CD4-positive, alpha-beta memory T cell (primary cell): Measurements from ENCODE around the gene GABPB2. TPM values are rescaled to one million over a fixed set of nuclear protein-coding genes. Genes with fewer than 3 reads are reported as not detected.

Experiments
- CTCF ChIA-PET: fragments of 350-600 bp; sonication (Branson Sonifier 250); formaldehyde crosslinking; loops from one replicate; lab custom pipeline; 2021; ENCODE audit warnings: inconsistent platforms; ENCODE audit not compliant: partially characterized antibody; lab: Charles Lee
- POLR2A ChIA-PET: fragments of 350-600 bp; sonication (Branson Sonifier 250); formaldehyde crosslinking; loops from one replicate; lab custom pipeline; 2021; ENCODE audit not compliant: partially characterized antibody; lab: Charles Lee
- DNase-seq, 5 donors: peaks; one replicate each; pipeline versions ENCODE4 v3.0.0 to v3.0.0-alpha.2; 2020 to 2022; ENCODE audit warnings: mixed read lengths in 1 of 5
- H3K27ac ChIP-seq: one replicate; pipeline ENCODE4 v1.7.0; 2013; ENCODE audit warnings: low read depth, low read length
- H3K27me3 ChIP-seq: 2 replicates; pipeline ENCODE4 v1.7.0; 2013; ENCODE audit warnings: mild to moderate bottlenecking, low read length, moderate library complexity; ENCODE audit not compliant: insufficient read depth
- H3K36me3 ChIP-seq: 2 replicates; pipeline ENCODE4 v1.7.0; 2013; ENCODE audit warnings: mild to moderate bottlenecking, low read length, moderate library complexity; ENCODE audit not compliant: insufficient read depth
- H3K4me1 ChIP-seq: 2 replicates; pipeline ENCODE4 v1.7.0; 2013; ENCODE audit warnings: mild to moderate bottlenecking, low read length, moderate library complexity; ENCODE audit not compliant: insufficient read depth
- H3K4me3 ChIP-seq, 2 donors: one replicate each; pipeline ENCODE4 v1.7.0; 2013; ENCODE audit warnings: low read length in 2 of 2, mild to moderate bottlenecking in 1 of 2
- H3K9me3 ChIP-seq, 2 donors: one replicate each; pipeline ENCODE4 v1.7.0; 2013; ENCODE audit warnings: low read length in 2 of 2, control low read depth in 1 of 2; ENCODE audit not compliant: control insufficient read depth in 1 of 2
- H3K27ac Mint-ChIP-seq, 7 donors: one replicate each; pipeline ENCODE4 v1.8.0; 2020 to 2021; ENCODE audit warnings: mixed read lengths in 7 of 7, mild to moderate bottlenecking in 6 of 7, inconsistent platforms in 3 of 7, moderate library complexity in 3 of 7
- H3K27me3 Mint-ChIP-seq, 2 donors: one replicate each; pipeline ENCODE4 v1.8.0; 2020 to 2021; ENCODE audit warnings: mixed read lengths in 2 of 2
- H3K36me3 Mint-ChIP-seq, 2 donors: one replicate each; pipeline ENCODE4 v1.8.0; 2020 to 2021; ENCODE audit warnings: mixed read lengths in 2 of 2, inconsistent platforms in 1 of 2, mild to moderate bottlenecking in 1 of 2
- H3K4me1 Mint-ChIP-seq, 4 donors: one replicate each; pipeline ENCODE4 v1.8.0; 2020 to 2021; ENCODE audit warnings: mixed read lengths in 4 of 4, mild to moderate bottlenecking in 1 of 4
- H3K4me3 Mint-ChIP-seq, 8 donors: one replicate each; pipeline ENCODE4 v1.8.0; 2020 to 2021; ENCODE audit warnings: mixed read lengths in 8 of 8, mild to moderate bottlenecking in 7 of 8, moderate library complexity in 6 of 8, inconsistent platforms in 3 of 8
- H3K9me3 Mint-ChIP-seq, 8 donors: one replicate each; pipeline ENCODE4 v1.8.0; 2020 to 2021; ENCODE audit warnings: mixed read lengths in 8 of 8, mild to moderate bottlenecking in 5 of 8, inconsistent platforms in 3 of 8, moderate library complexity in 1 of 8
- intact Hi-C: fragments of 100-400 bp; cut with micrococcal nuclease; formaldehyde crosslinking; loops from one replicate; pipeline ENCODE4 v1.15.1; 2023
- polyA plus RNA-seq, 2 donors: library from polyadenylated mRNA; unstranded; fragments of 300-500 nt; fragmentation: Illumina TruSeq; gene quantifications; one replicate each; pipeline ENCODE4 v1.2.3, GENCODE V29; 2021
- total RNA-seq, 2 experiments: library from RNA; stranded (reverse); gene quantifications; one replicate each; pipeline ENCODE4 v1.2.3, GENCODE V29; 2021

Gene GABPB2
- total and polyA plus RNA-seq, 4 experiments from 2014 or later: 4.9 to 42.8 (median 25.5) TPM

DNA sequence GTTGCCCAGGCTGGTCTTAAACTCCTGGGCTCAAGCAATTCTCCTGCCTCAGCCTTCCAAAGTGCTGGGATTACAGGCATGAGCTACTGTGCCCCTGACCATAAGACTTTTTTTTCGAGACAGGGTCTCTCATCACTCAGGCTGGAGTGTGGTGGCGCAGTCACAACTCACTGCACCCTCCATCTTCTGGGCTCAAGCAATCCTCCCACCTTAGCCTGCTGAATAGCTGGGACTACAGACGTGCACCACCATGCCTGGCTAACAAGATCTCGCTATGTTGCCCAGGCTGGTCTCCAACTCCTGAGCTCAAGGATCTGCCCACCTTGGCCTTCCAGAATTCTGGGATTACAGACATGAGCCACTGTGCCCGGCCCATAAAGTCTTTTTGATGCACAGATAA lies 21.1 kb upstream of the GABPB2 start:
- DNase-seq: no peak
- H3K4me1 Mint-ChIP-seq: peaks cover 30 to 85% (median 58%) of the 10 kb centered on the region in 4 donors
- Histone ChIP-seq H3K4me1 (peaks cover 46% of the 10 kb centered on the region), H3K27me3 (no peaks in the 10 kb centered on the region), H3K9me3 (no peaks in the 10 kb centered on the region), H3K36me3 (peaks cover 30% of the 10 kb centered on the region), H3K27ac (peak overlapping the region; percentile 17), H3K4me3 (no peak overlapping the region)
- peak overlapping the region in 7 of 8 donors; percentile 2 to 90 (median 36) for H3K4me3 Mint-ChIP-seq
- ChIA-PET POLR2A (interaction anchor here (0.5 to 16.6 kb wide), 12 partner anchors 10 to 141 kb away, joined by 3 to 325 read pairs (median 8); partner anchors contain the start of genes BNIPL, CDC42SE1, GABPB2 and MINDY1), CTCF (interaction anchor here (0.8 to 3.3 kb wide), 8 partner anchors 9 to 50 kb away, joined by 3 to 16 read pairs (median 4); partner anchors contain the start of genes CDC42SE1, MINDY1 and MLLT11)
- H3K27ac Mint-ChIP-seq: peak overlapping the region in 6 of 7 donors; percentile 70 to 98 (median 86)
- H3K9me3 Mint-ChIP-seq: no peaks in the 10 kb centered on the region
- no peaks in the 10 kb centered on the region for H3K27me3 Mint-ChIP-seq
- peaks cover 32 to 41% of the 10 kb centered on the region in 2 donors for H3K36me3 Mint-ChIP-seq
- intact Hi-C loops: loop anchor here (2.0 kb wide), 1 partner anchor 41 kb away; the partner anchor contains the start of gene PRUNE1

DNA sequence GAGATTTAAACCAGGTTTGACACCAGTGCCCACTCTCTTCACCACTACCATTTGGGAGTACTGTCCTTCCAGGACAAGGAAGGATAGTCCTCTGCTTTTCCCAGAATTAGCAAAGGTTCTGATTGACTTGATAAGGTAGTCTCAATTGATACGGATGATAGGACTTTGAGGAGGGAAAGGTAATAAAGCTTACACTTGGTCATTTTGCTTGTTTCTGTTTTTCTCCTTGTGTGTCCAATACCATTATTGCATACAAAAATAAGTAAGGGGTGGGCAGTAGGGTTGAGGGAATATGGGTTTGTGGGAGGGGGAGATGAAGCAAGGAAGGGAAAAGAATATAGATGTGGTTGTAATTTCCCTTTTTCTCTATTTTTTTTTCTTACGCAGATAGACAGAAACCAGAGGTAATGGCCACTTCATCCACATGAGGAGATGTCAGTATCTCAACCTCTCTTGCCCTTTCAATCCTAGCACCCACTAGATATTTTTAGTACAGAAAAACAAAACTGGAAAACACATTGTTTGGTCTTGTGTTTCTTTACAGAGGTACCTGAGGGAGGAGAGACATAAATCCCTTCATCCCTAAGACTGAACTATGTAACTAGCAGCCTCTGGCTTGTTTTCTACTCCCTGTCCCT lies 20.4 kb upstream of the GABPB2 start:
- POLR2A ChIA-PET: interaction anchor here (0.9 to 16.6 kb wide), 13 partner anchors 8 to 140 kb away, joined by 3 to 325 read pairs (median 8); partner anchors contain the start of genes BNIPL, CDC42SE1, GABPB2 and MINDY1
- H3K9me3 ChIP-seq: no peaks in the 10 kb centered on the region
- peaks cover 37% of the 10 kb centered on the region for H3K36me3 ChIP-seq
- Mint-ChIP-seq H3K27ac (peak overlapping the region; percentile 23 to 98 (median 83)), H3K27me3 (no peaks in the 10 kb centered on the region), H3K4me1 (peaks cover 33 to 92% (median 63%) of the 10 kb centered on the region in 4 donors), H3K9me3 (no peaks in the 10 kb centered on the region), H3K4me3 (peak overlapping the region in 2 of 8 donors; percentile 27 to 90), H3K36me3 (peaks cover 39 to 48% of the 10 kb centered on the region in 2 donors)
- CTCF ChIA-PET: interaction anchor here (0.8 to 3.3 kb wide), 9 partner anchors 8 to 50 kb away, joined by 3 to 16 read pairs (median 4); partner anchors contain the start of genes CDC42SE1, MINDY1 and MLLT11
- intact Hi-C loops: no loop called here
- H3K27ac ChIP-seq: peak overlapping the region; percentile 17
- H3K27me3 ChIP-seq: no peaks in the 10 kb centered on the region
- no peak overlapping the region for H3K4me3 ChIP-seq
- peaks cover 53% of the 10 kb centered on the region for H3K4me1 ChIP-seq
- DNase-seq: no peak

DNA sequence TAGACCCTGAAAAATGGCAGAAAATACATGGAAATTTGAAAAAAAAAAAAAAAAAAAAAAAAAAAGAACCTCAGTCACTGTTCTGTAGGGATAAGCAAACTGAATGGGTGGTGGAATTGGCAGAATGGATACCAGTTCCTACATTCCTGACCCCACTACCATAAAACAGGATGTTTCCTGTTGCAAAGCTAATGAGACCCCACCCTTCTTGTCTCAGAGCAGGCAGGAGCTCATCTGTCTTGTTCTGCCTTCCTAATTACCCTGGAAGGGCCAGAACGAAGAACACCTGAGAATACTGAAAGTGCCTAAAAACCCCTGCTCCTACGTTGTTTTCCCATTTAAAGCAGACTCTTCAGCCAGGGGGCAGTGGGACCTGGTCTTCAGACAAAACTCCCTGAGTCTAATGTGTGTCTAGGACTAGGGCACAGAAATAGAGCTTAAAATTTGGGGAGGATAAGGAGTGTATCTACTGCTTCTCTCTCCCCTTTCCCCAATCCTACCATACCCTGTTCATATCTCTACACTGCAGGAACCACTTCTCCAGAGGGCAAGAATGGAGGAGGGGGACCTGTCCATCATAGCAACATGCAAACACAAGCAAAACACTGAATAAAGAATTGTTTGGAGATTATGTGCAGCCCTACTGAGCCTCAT lies 19.1 kb upstream of the GABPB2 start:
- Mint-ChIP-seq H3K36me3 (peaks cover 52 to 62% of the 10 kb centered on the region in 2 donors), H3K9me3 (peaks cover 0 to under 1% (median 0%) of the 10 kb centered on the region in 8 donors), H3K4me1 (peaks cover 38 to 96% (median 68%) of the 10 kb centered on the region in 4 donors), H3K4me3 (peak overlapping the region in 3 of 8 donors; percentile 43 to 48 (median 48)), H3K27me3 (no peaks in the 10 kb centered on the region), H3K27ac (peak overlapping the region in 6 of 7 donors; percentile 49 to 98 (median 75))
- Histone ChIP-seq H3K4me1 (peaks cover 64% of the 10 kb centered on the region), H3K36me3 (peaks cover 46% of the 10 kb centered on the region), H3K27me3 (no peaks in the 10 kb centered on the region), H3K9me3 (no peaks in the 10 kb centered on the region), H3K4me3 (no peak overlapping the region), H3K27ac (peak overlapping the region; percentile 25)
- DNase-seq: no peak
- ChIA-PET POLR2A (interaction anchor here (0.5 to 16.6 kb wide), 7 partner anchors 8 to 105 kb away, joined by 3 to 325 read pairs (median 32); partner anchors contain the start of genes CDC42SE1, GABPB2, MLLT11 and TNFAIP8L2), CTCF (interaction anchor here (1.1 to 3.3 kb wide), 4 partner anchors 8 to 49 kb away, joined by 4 to 16 read pairs (median 4); partner anchors contain the start of genes CDC42SE1 and MLLT11)
- intact Hi-C loops: no loop called here

DNA sequence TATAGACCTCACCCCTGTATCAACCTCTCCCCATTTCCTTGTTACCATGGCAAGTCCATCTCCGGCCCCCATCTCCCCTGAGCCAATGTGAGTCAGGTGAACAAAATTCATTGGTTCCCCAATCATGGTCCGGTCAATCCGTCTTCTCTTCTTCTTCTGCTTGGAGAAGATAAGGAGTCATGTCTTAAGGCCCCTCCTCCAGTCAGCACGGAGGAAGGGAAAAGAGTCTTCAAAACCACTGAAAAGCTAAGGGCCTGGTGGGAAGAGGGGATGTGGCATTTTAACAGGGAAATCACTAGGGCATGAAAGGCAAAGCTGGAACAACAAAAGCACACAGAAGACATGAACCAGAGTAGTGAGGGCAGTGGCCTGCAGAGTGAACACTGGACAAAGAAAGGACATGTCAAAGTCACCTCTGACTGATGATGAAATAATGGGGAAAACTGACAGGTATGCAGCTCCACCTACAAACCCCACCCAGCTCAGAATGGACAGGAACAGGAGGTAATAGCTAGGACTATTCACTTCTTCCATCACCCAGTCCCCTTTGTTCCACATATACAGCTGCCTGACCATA lies 15.5 kb upstream of the GABPB2 start:
- Histone ChIP-seq H3K27me3 (no peaks in the 10 kb centered on the region), H3K4me3 (peak overlapping the region; percentile 87 to 93), H3K27ac (peak overlapping the region; percentile 90), H3K36me3 (peaks cover 46% of the 10 kb centered on the region), H3K9me3 (no peaks in the 10 kb centered on the region), H3K4me1 (peaks cover 67% of the 10 kb centered on the region)
- Mint-ChIP-seq H3K27me3 (peaks cover 0 to 1% of the 10 kb centered on the region in 2 donors), H3K4me3 (peak overlapping the region; percentile 96 to 100 (median 100)), H3K9me3 (peaks cover 0 to 7% (median 0%) of the 10 kb centered on the region in 8 donors), H3K36me3 (peaks cover 71 to 88% of the 10 kb centered on the region in 2 donors), H3K4me1 (peaks cover 35 to 96% (median 55%) of the 10 kb centered on the region in 4 donors), H3K27ac (peak overlapping the region; percentile 98 to 100 (median 99))
- no peak for DNase-seq
- ChIA-PET CTCF (interaction anchor here (0.9 to 9.0 kb wide), 9 partner anchors 8 to 101 kb away, joined by 3 to 92 read pairs (median 5); partner anchors contain the start of genes C1orf56, GABPB2, MINDY1 and TNFAIP8L2), POLR2A (interaction anchor here (1.1 to 16.6 kb wide), 13 partner anchors 8 to 850 kb away, joined by 3 to 325 read pairs (median 6); partner anchors contain the start of genes BNIPL, C1orf56, GABPB2 and MINDY1)
- intact Hi-C loops: loop anchor here (5.0 kb wide), 1 partner anchor 493 kb away; no protein-coding TSS in a partner anchor

DNA sequence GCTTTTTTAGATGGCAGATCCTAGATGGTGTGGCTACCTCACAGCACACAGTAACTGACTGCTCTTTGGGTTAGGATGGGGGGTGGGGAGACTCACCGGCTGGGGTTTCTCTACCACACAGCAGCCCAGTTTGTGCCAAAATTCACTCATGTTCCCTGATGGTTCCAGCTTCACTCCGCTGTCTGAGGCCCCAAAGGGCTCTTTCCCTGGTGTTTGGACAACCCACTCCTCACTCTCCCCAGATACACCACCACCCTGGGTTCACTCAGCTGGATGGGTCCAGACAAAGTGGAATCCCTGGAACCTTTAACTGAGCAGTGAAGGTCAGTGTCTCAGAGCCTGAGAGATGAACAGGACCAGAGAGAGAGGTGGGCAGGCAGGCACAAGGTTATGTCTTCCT lies 15.0 kb upstream of the GABPB2 start:
- intact Hi-C loops: loop anchor here (5.0 kb wide), 1 partner anchor 493 kb away; no protein-coding TSS in a partner anchor
- Mint-ChIP-seq H3K9me3 (peaks cover 0 to 7% (median 0%) of the 10 kb centered on the region in 8 donors), H3K36me3 (peaks cover 71 to 86% of the 10 kb centered on the region in 2 donors), H3K4me1 (peaks cover 37 to 96% (median 56%) of the 10 kb centered on the region in 4 donors), H3K27me3 (peaks cover 0 to 1% of the 10 kb centered on the region in 2 donors), H3K27ac (peak overlapping the region; percentile 98 to 100 (median 99)), H3K4me3 (peak overlapping the region; percentile 96 to 100 (median 100))
- Histone ChIP-seq H3K4me1 (peaks cover 72% of the 10 kb centered on the region), H3K36me3 (peaks cover 46% of the 10 kb centered on the region), H3K27me3 (no peaks in the 10 kb centered on the region), H3K4me3 (peak overlapping the region; percentile 87 to 93), H3K9me3 (no peaks in the 10 kb centered on the region), H3K27ac (peak overlapping the region; percentile 90)
- DNase-seq: no peak
- ChIA-PET CTCF (interaction anchor here (0.9 to 9.0 kb wide), 8 partner anchors 9 to 101 kb away, joined by 3 to 92 read pairs (median 6); partner anchors contain the start of genes C1orf56, GABPB2, MINDY1 and TNFAIP8L2), POLR2A (interaction anchor here (0.9 to 16.6 kb wide), 17 partner anchors 9 to 849 kb away, joined by 3 to 325 read pairs (median 5); partner anchors contain the start of genes BNIPL, C1orf56, GABPB2 and MINDY1)

DNA sequence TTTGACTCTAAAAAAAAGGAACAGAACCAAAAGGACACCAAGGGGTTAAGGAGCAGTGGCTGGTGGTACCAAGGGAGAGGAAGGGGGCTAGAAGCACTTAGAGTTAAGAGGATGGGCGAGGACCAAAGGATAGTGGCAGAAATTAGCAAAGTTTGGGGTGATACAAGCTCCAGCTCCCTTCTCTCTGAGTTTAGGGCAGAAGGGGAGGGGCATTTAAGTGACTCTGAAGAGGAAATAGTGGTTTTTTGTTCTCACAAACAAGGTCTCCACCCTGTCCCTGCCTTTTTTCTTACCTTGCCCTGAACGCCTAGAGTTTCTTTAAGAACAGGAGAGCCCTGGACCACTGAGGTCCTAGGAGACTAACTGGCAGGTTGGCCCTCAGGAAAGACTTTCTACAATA lies 14.4 kb upstream of the GABPB2 start:
- Mint-ChIP-seq H3K4me3 (peak overlapping the region; percentile 96 to 100 (median 100)), H3K36me3 (peaks cover 68 to 84% of the 10 kb centered on the region in 2 donors), H3K27ac (peak overlapping the region; percentile 98 to 100 (median 99)), H3K4me1 (peaks cover 39 to 96% (median 57%) of the 10 kb centered on the region in 4 donors), H3K27me3 (peaks cover 0 to 1% of the 10 kb centered on the region in 2 donors), H3K9me3 (peaks cover 0 to 7% (median 0%) of the 10 kb centered on the region in 8 donors)
- Histone ChIP-seq H3K36me3 (peaks cover 46% of the 10 kb centered on the region), H3K27ac (peak overlapping the region; percentile 90), H3K9me3 (no peaks in the 10 kb centered on the region), H3K4me1 (peaks cover 76% of the 10 kb centered on the region), H3K27me3 (no peaks in the 10 kb centered on the region), H3K4me3 (peak overlapping the region; percentile 89 to 93)
- ChIA-PET CTCF (interaction anchor here (1.4 to 9.0 kb wide), 8 partner anchors 9 to 100 kb away, joined by 3 to 92 read pairs (median 10); partner anchors contain the start of genes C1orf56, GABPB2, MINDY1 and TNFAIP8L2), POLR2A (interaction anchor here (0.9 to 16.6 kb wide), 18 partner anchors 9 to 849 kb away, joined by 3 to 325 read pairs (median 5); partner anchors contain the start of genes BNIPL, C1orf56, GABPB2 and MINDY1)
- peak; percentile 62 to 75 (median 71) for DNase-seq
- intact Hi-C loops: loop anchor here (1.0 to 5.0 kb wide), 3 partner anchors 8 to 494 kb away; partner anchors contain the start of gene PRUNE1
